Epithelial cell of proximal tubule (primary cell): ENCODE data around the gene ARHGEF39. TPM values are rescaled to one million over a fixed set of nuclear protein-coding genes. Genes with fewer than 3 reads are reported as not detected.

Experiments
- DNase-seq: peaks from one replicate; pipeline ENCODE4 v3.0.0-alpha.2; 2011; ENCODE audit warnings: low read depth
- H3K4me3 ChIP-seq: 2 replicates; pipeline ENCODE4 v1.5.1; 2011; ENCODE audit warnings: low read depth, mild to moderate bottlenecking, low read length
- CTCF ChIP-seq: conservative IDR thresholded peaks from 2 replicates; pipeline ENCODE4 v1.5.1; 2012; ENCODE audit warnings: low read depth, mild to moderate bottlenecking, low read length
- total RNA-seq: library from RNA; depleted of rRNA; stranded (reverse); fragments of >200 nt; gene quantifications from 2 replicates; pipeline ENCODE4 v1.2.3, GENCODE V29; 2015

ARHGEF39 gene
- total RNA-seq, 1 donor from 2014 or later = 17.5 TPM

- peak overlapping the region; percentile 78 for H3K4me3 ChIP-seq
- TF ChIP-seq CTCF = no peak
- no peak for DNase-seq
Observed at GRCh38 chr9:35691334-35691650, 26.3 kb upstream of the ARHGEF39 start.

GRCh38 chr9:35690614-35691333 lies 25.8 kb upstream of the ARHGEF39 start:
- no peak for TF ChIP-seq CTCF
- H3K4me3 ChIP-seq = peak overlapping the region; percentile 78
- no peak for DNase-seq

- no peak for DNase-seq
Observed at GRCh38 chr9:35690294-35690613, 25.3 kb upstream of the ARHGEF39 start.

DNA sequence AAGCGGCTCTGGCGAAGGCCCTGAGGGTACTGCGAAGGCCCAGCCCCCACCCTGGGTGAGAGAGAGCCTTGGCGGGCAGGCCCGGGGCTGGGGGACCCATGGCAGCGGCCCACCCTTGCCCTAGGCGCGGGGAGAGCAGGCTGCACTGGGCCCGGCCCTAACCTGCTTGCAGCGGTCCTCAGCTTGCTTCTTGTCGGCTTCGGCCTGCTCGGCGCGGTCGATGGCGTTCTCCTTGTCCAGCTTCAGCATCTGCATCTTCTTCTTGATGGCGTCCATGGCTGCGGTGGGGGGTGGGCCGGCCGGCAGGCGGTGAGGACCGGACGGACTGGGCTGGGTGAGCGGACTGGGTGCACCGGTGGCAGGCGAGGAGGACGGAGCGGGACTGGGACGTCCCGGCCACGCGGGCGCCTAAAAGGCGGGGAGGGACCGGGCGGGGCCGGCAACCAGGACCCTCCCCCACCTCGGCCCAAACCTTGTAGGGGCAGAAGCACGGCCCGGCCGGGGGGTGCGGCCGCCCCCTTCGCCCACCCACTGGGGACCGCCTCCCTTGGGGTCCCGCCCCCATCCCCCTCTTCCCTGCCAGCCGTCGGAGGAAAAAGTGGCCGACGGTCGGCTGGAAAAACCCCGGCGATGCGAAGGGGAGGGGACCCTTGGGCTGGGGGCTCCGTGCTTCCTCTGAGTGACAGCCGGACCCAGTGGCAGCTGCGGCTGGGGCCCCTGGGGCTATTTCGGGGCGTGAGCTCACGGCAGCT lies 24.7 kb upstream of the ARHGEF39 start, which contains the start of gene TPM2:
TPM2 (minus strand) TSS at position 384 of the 752 bp plus-strand sequence; CDS start at position 276, 108 bp downstream.
- H3K4me3 ChIP-seq = peak within 1 kb of the TSS; percentile 78
- TF ChIP-seq CTCF = no peak
- no peak for DNase-seq

More at GRCh38 chr9:35690294-35690613, 25.3 kb upstream of the ARHGEF39 start:
- no peak for TF ChIP-seq CTCF
- H3K4me3 ChIP-seq = peak overlapping the region; percentile 78

DNA sequence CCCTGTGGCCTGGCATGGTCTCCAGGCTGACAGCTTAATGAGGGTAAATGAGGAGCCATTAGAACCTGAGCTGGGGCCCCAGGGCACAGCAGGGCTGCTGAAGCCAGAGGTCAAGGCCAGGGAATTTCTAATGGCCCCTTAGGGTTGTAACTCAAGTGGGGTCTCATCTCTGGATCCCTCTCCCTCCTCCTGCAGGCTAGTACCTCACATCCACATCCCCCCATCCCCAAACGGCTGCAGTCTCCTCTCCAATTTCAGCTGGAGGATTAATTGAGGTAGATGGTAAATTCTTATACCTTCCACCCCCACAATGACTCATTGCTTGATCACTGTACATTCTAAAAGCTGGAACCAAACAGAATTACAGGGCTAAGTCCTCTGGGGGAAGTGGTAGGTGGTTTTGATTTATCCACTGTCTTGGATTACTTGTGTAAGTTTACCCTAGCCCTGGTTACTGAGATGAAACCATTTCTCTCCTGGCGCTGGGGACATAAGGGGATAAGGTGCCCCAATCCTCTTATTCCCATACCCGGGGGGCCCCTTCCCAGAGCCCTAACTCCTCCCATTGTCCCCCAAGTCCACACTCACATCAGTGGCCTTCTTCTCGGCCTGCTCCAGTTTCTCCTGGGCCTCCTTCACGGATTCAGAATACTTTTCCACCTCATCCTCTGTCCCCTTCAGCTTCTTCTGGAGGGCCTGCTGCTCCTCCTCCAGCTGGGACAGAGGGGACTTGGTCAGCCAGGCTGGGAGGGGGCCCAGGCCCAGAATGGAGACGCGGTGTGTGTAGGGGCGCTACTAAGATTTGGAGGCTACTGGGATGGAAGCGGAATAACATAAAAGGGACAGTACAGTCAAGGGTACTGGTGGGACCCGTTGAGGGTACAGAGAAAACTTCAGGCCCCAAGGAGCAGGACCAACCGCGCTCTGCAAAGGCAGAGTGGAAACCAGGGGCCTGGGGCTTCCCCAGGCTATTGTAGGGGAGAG lies 23.9 kb upstream of the ARHGEF39 start:
- DNase-seq = peak; percentile 48
- H3K4me3 ChIP-seq = peak overlapping the region; percentile 78
- TF ChIP-seq CTCF = no peak

- no peak for TF ChIP-seq CTCF
- H3K4me3 ChIP-seq = no peak overlapping the region
- DNase-seq = no peak
Observed at GRCh38 chr9:35687972-35688557, 23.1 kb upstream of the ARHGEF39 start.
